Measurements from ENCODE around the gene CXCL17. TPM values are rescaled to one million over a fixed set of nuclear protein-coding genes. Genes with fewer than 3 reads are reported as not detected.

The CXCL17 gene
- total RNA-seq, 2 experiments from 2014 or later, result not detected

- no peaks in the 10 kb centered on the region for H3K9me3 Mint-ChIP-seq (ENCODE audit: low read depth)
- peaks cover 40% of the 10 kb centered on the region for H3K4me1 Mint-ChIP-seq
- H3K27me3 Mint-ChIP-seq, result no peaks in the 10 kb centered on the region
- intact Hi-C loops (cut with DNase I, micrococcal nuclease), result loop anchor here (1.0 to 10.0 kb wide), 11 partner anchors 17 to 1102 kb away; partner anchors contain the start of genes MEGF8 (in 2 of the 2), DEDD2 (in 1 of the 2), ETHE1 (in 1 of the 2) and GSK3A (in 1 of the 2)
- CTCF ChIA-PET, result interaction anchor here (0.8 to 2.9 kb wide), 5 partner anchors 11 to 27 kb away, joined by 5 to 32 read pairs (median 15); no protein-coding TSS in a partner anchor
- peak overlapping the region; percentile 92 for H3K27ac Mint-ChIP-seq
- DNase-seq (peak; percentile 66), ATAC-seq (peak; percentile 58)
- H3K36me3 Mint-ChIP-seq (ENCODE audit: low read depth), result peaks cover 2% of the 10 kb centered on the region
- peak overlapping the region; percentile 86 for H3K4me3 Mint-ChIP-seq
- POLR2A ChIA-PET, result interaction anchor here (1.0 to 1.4 kb wide), 3 partner anchors 22 to 203 kb away, joined by 3 to 5 read pairs (median 4); partner anchors contain the start of gene ZNF526
These were observed 19.8 kb downstream of the CXCL17 start for GRCh38 chr19:42422901-42423461.

- no peaks in the 10 kb centered on the region for H3K9me3 Mint-ChIP-seq (ENCODE audit: low read depth)
- H3K4me1 Mint-ChIP-seq, result peaks cover 40% of the 10 kb centered on the region
- intact Hi-C loops (cut with DNase I, micrococcal nuclease), result loop anchor here in 1 of 2 experiments (2.0 to 10.0 kb wide), 2 partner anchors 299 to 1103 kb away; partner anchors contain the start of gene ETHE1
- peaks cover 2% of the 10 kb centered on the region for H3K36me3 Mint-ChIP-seq (ENCODE audit: low read depth)
- ATAC-seq, result no peak
- ChIA-PET CTCF (interaction anchor here (2.1 to 2.6 kb wide), 2 partner anchors 12 to 16 kb away, joined by 15 to 32 read pairs; no protein-coding TSS in a partner anchor), POLR2A (no interaction called here)
- H3K27me3 Mint-ChIP-seq, result no peaks in the 10 kb centered on the region
- H3K27ac Mint-ChIP-seq, result peak overlapping the region; percentile 92
- H3K4me3 Mint-ChIP-seq, result peak overlapping the region; percentile 86
- DNase-seq, result no peak
These were observed 20.4 kb downstream of the CXCL17 start for GRCh38 chr19:42422092-42422900.

- POLR2A ChIA-PET, result interaction anchor here (0.7 kb wide), 1 partner anchor 479 kb away, joined by 3 read pairs; no protein-coding TSS in a partner anchor
- Mint-ChIP-seq H3K36me3 (ENCODE audit: low read depth) (peaks cover 2% of the 10 kb centered on the region), H3K9me3 (ENCODE audit: low read depth) (no peaks in the 10 kb centered on the region), H3K27ac (no peak overlapping the region), H3K4me1 (peaks cover 40% of the 10 kb centered on the region), H3K4me3 (peak overlapping the region; percentile 86), H3K27me3 (no peaks in the 10 kb centered on the region)
- no peak for DNase-seq
- intact Hi-C loops (cut with DNase I, micrococcal nuclease), result loop anchor here in 1 of 2 experiments (2.0 to 10.0 kb wide), 2 partner anchors 299 to 1103 kb away; partner anchors contain the start of gene ETHE1
- ATAC-seq, result no peak
- CTCF ChIA-PET, result interaction anchor here (0.8 to 2.6 kb wide), 4 partner anchors 12 to 19 kb away, joined by 3 to 23 read pairs (median 14); no protein-coding TSS in a partner anchor
These were observed 21.1 kb downstream of the CXCL17 start for GRCh38 chr19:42421591-42422031.

GRCh38 chr19:42421101-42421500, 21.6 kb downstream of the CXCL17 start:
- Mint-ChIP-seq H3K36me3 (ENCODE audit: low read depth) (peaks cover 2% of the 10 kb centered on the region), H3K9me3 (ENCODE audit: low read depth) (no peaks in the 10 kb centered on the region), H3K27ac (no peak overlapping the region), H3K4me1 (peaks cover 40% of the 10 kb centered on the region), H3K27me3 (no peaks in the 10 kb centered on the region), H3K4me3 (no peak overlapping the region)
- POLR2A ChIA-PET, result interaction anchor here (0.7 kb wide), 1 partner anchor 478 kb away, joined by 3 read pairs; no protein-coding TSS in a partner anchor
- ATAC-seq (no peak), DNase-seq (no peak)
- intact Hi-C loops (cut with DNase I, micrococcal nuclease), result loop anchor here in 1 of 2 experiments (10.0 kb wide), 1 partner anchor 1104 kb away; the partner anchor contains the start of gene ETHE1
- CTCF ChIA-PET, result interaction anchor here (0.8 to 2.6 kb wide), 5 partner anchors 13 to 20 kb away, joined by 3 to 23 read pairs (median 8); no protein-coding TSS in a partner anchor

- Mint-ChIP-seq H3K27me3 (no peaks in the 10 kb centered on the region), H3K4me3 (no peak overlapping the region), H3K27ac (no peak overlapping the region), H3K36me3 (ENCODE audit: low read depth) (peaks cover 2% of the 10 kb centered on the region), H3K4me1 (peaks cover 40% of the 10 kb centered on the region), H3K9me3 (ENCODE audit: low read depth) (no peaks in the 10 kb centered on the region)
- POLR2A ChIA-PET, result no interaction called here
- DNase-seq (peak; percentile 91), ATAC-seq (peak; percentile 57)
- CTCF ChIA-PET, result interaction anchor here (0.6 to 2.6 kb wide), 14 partner anchors 8 to 305 kb away, joined by 3 to 23 read pairs (median 4); no protein-coding TSS in a partner anchor
- intact Hi-C loops (cut with DNase I, micrococcal nuclease), result loop anchor here (1.0 to 10.0 kb wide), 2 partner anchors 13 to 1105 kb away; partner anchors contain the start of gene ETHE1 (in 1 of the 2)
These were observed 22.6 kb downstream of the CXCL17 start for GRCh38 chr19:42420055-42420544.

- H3K9me3 Mint-ChIP-seq (ENCODE audit: low read depth), result no peaks in the 10 kb centered on the region
- ChIA-PET POLR2A (no interaction called here), CTCF (interaction anchor here (0.6 to 2.6 kb wide), 4 partner anchors 15 to 77 kb away, joined by 3 to 23 read pairs (median 6); no protein-coding TSS in a partner anchor)
- peak; percentile 1 for DNase-seq
- H3K36me3 Mint-ChIP-seq (ENCODE audit: low read depth), result peaks cover 3% of the 10 kb centered on the region
- no peak overlapping the region for H3K27ac Mint-ChIP-seq
- intact Hi-C loops (cut with DNase I, micrococcal nuclease), result no loop called here
- ATAC-seq, result no peak
- peaks cover 38% of the 10 kb centered on the region for H3K4me1 Mint-ChIP-seq
- H3K27me3 Mint-ChIP-seq, result no peaks in the 10 kb centered on the region
- no peak overlapping the region for H3K4me3 Mint-ChIP-seq
These were observed 23.4 kb downstream of the CXCL17 start for GRCh38 chr19:42419309-42419708.

- intact Hi-C loops (cut with DNase I, micrococcal nuclease), result no loop called here
- Mint-ChIP-seq H3K27ac (no peak overlapping the region), H3K9me3 (ENCODE audit: low read depth) (no peaks in the 10 kb centered on the region), H3K4me1 (no peaks in the 10 kb centered on the region), H3K4me3 (no peak overlapping the region), H3K27me3 (no peaks in the 10 kb centered on the region), H3K36me3 (ENCODE audit: low read depth) (peaks cover 9% of the 10 kb centered on the region)
- CTCF ChIA-PET, result interaction anchor here (0.5 to 1.4 kb wide), 5 partner anchors 9 to 866 kb away, joined by 3 to 4 read pairs (median 3); no protein-coding TSS in a partner anchor
- no peak for ATAC-seq
- DNase-seq, result no peak
- POLR2A ChIA-PET, result no interaction called here
These were observed 30.1 kb downstream of the CXCL17 start for GRCh38 chr19:42412661-42413076.

GRCh38 chr19:42412227-42412626, 30.5 kb downstream of the CXCL17 start:
- Mint-ChIP-seq H3K4me3 (no peak overlapping the region), H3K27ac (no peak overlapping the region), H3K36me3 (ENCODE audit: low read depth) (peaks cover 9% of the 10 kb centered on the region), H3K4me1 (no peaks in the 10 kb centered on the region), H3K9me3 (ENCODE audit: low read depth) (no peaks in the 10 kb centered on the region), H3K27me3 (no peaks in the 10 kb centered on the region)
- ChIA-PET CTCF (interaction anchor here (0.6 to 1.4 kb wide), 5 partner anchors 8 to 32 kb away, joined by 3 to 4 read pairs (median 3); no protein-coding TSS in a partner anchor), POLR2A (no interaction called here)
- intact Hi-C loops (cut with DNase I, micrococcal nuclease), result no loop called here
- DNase-seq, result no peak
- no peak for ATAC-seq

- no peak for DNase-seq
- no peaks in the 10 kb centered on the region for H3K27me3 Mint-ChIP-seq
These were observed 31.1 kb downstream of the CXCL17 start for GRCh38 chr19:42411581-42412178.

GRCh38 chr19:42410371-42410770, 32.4 kb downstream of the CXCL17 start:
- no peaks in the 10 kb centered on the region for H3K4me1 Mint-ChIP-seq

More at GRCh38 chr19:42411581-42412178, 31.1 kb downstream of the CXCL17 start:
- H3K36me3 Mint-ChIP-seq (ENCODE audit: low read depth), result peaks cover 10% of the 10 kb centered on the region
- H3K27ac Mint-ChIP-seq, result no peak overlapping the region
- H3K4me3 Mint-ChIP-seq, result no peak overlapping the region
- intact Hi-C loops (cut with DNase I, micrococcal nuclease), result no loop called here
- POLR2A ChIA-PET, result no interaction called here
- no peak for ATAC-seq
- H3K9me3 Mint-ChIP-seq (ENCODE audit: low read depth), result no peaks in the 10 kb centered on the region
- CTCF ChIA-PET, result interaction anchor here (0.7 to 1.4 kb wide), 4 partner anchors 8 to 31 kb away, joined by 3 to 4 read pairs (median 3); no protein-coding TSS in a partner anchor
- no peaks in the 10 kb centered on the region for H3K4me1 Mint-ChIP-seq

More at GRCh38 chr19:42410371-42410770, 32.4 kb downstream of the CXCL17 start:
- H3K4me3 Mint-ChIP-seq, result no peak overlapping the region
- intact Hi-C loops (cut with DNase I, micrococcal nuclease), result no loop called here
- H3K9me3 Mint-ChIP-seq (ENCODE audit: low read depth), result no peaks in the 10 kb centered on the region
- ATAC-seq (no peak), DNase-seq (no peak)
- H3K27ac Mint-ChIP-seq, result no peak overlapping the region
- no peaks in the 10 kb centered on the region for H3K27me3 Mint-ChIP-seq
- CTCF ChIA-PET, result interaction anchor here (1.1 kb wide), 1 partner anchor 10 kb away, joined by 3 read pairs; no protein-coding TSS in a partner anchor
- H3K36me3 Mint-ChIP-seq (ENCODE audit: low read depth), result peaks cover 10% of the 10 kb centered on the region
- POLR2A ChIA-PET, result no interaction called here

Data from activated CD4-positive, alpha-beta T cell treated with anti-CD3 and anti-CD28 coated beads for 36 hours (primary cell).